Kidney epithelial cell (primary cell): ENCODE data around the gene RAC2. TPM values are rescaled to one million over a fixed set of nuclear protein-coding genes. Genes with fewer than 3 reads are reported as not detected.

Experiments
- DNase-seq: peaks from one replicate; pipeline ENCODE4 v3.0.0-alpha.2; 2010; ENCODE audit warnings: low read depth
- H3K27me3 ChIP-seq: 2 replicates; pipeline ENCODE4 v1.6.0; 2011; ENCODE audit warnings: low read length; ENCODE audit not compliant: control insufficient read depth, insufficient read depth
- H3K36me3 ChIP-seq: 2 replicates; pipeline ENCODE4 v1.5.1; 2011; ENCODE audit warnings: low read length; ENCODE audit not compliant: control insufficient read depth, insufficient read depth
- H3K4me3 ChIP-seq: 2 replicates; pipeline ENCODE4 v1.5.1; 2011; ENCODE audit warnings: low read depth, mild to moderate bottlenecking, control low read depth, low read length
- CTCF ChIP-seq: IDR thresholded peaks from 2 replicates; pipeline ENCODE4 v1.5.1; 2011; ENCODE audit warnings: mild to moderate bottlenecking, moderate library complexity, low read length, control low read depth, inconsistent platforms; ENCODE audit not compliant: insufficient read depth, poor library complexity, severe bottlenecking
- total RNA-seq: library from RNA; depleted of rRNA; stranded (reverse); fragments of >200 nt; gene quantifications from 2 replicates; pipeline ENCODE4 v1.2.3, GENCODE V29; 2015

RAC2 gene
- total RNA-seq, 1 donor from 2014 or later, result 24.0 TPM

GRCh38 chr22:37220543-37220981 lies 23.5 kb downstream of the RAC2 start:
- Histone ChIP-seq H3K27me3 (no peaks in the 10 kb centered on the region), H3K36me3 (no peaks in the 10 kb centered on the region), H3K4me3 (no peak overlapping the region)
- DNase-seq, result no peak
- TF ChIP-seq CTCF, result no peak

- TF ChIP-seq CTCF, result no peak
- DNase-seq, result no peak
- no peaks in the 10 kb centered on the region for H3K36me3 ChIP-seq
- no peak overlapping the region for H3K4me3 ChIP-seq
- no peaks in the 10 kb centered on the region for H3K27me3 ChIP-seq
These were observed 24.5 kb downstream of the RAC2 start for GRCh38 chr22:37219533-37219932.

GRCh38 chr22:37218771-37219411 lies 25.2 kb downstream of the RAC2 start:
- Histone ChIP-seq H3K36me3 (no peaks in the 10 kb centered on the region), H3K27me3 (peaks cover 2% of the 10 kb centered on the region), H3K4me3 (no peak overlapping the region)
- DNase-seq, result no peak
- no peak for TF ChIP-seq CTCF

GRCh38 chr22:37218399-37218770 lies 25.7 kb downstream of the RAC2 start:
- no peak for TF ChIP-seq CTCF
- no peak for DNase-seq
- H3K27me3 ChIP-seq, result peaks cover 7% of the 10 kb centered on the region
- H3K4me3 ChIP-seq, result no peak overlapping the region
- H3K36me3 ChIP-seq, result no peaks in the 10 kb centered on the region

GRCh38 chr22:37215890-37216289 lies 28.2 kb downstream of the RAC2 start:
- no peak for DNase-seq
- peaks cover 17% of the 10 kb centered on the region for H3K27me3 ChIP-seq
- H3K4me3 ChIP-seq, result no peak overlapping the region
- no peak for TF ChIP-seq CTCF
- H3K36me3 ChIP-seq, result no peaks in the 10 kb centered on the region

- no peak overlapping the region for H3K4me3 ChIP-seq
- H3K27me3 ChIP-seq, result peaks cover 23% of the 10 kb centered on the region
- no peak for TF ChIP-seq CTCF
- no peak for DNase-seq
- no peaks in the 10 kb centered on the region for H3K36me3 ChIP-seq
These were observed 29.4 kb downstream of the RAC2 start for GRCh38 chr22:37214731-37215030.
